DND-41 (cell line): ENCODE data around the gene NRXN2.

Source experiments
- EZH2 ChIP-seq: IDR thresholded peaks from 3 replicates; pipeline ENCODE4 v1.6.1; 2012; ENCODE audit warnings: borderline replicate concordance, low read depth, mild to moderate bottlenecking, moderate library complexity, low read length, inconsistent platforms; ENCODE audit not compliant: severe bottlenecking
- TF ChIP-seq, protein P1 (sequence below): IDR thresholded peaks from 2 replicates; pipeline ENCODE4 v1.5.1; 2012; ENCODE audit warnings: borderline replicate concordance, low read length, moderate library complexity, mild to moderate bottlenecking; ENCODE audit not compliant: poor library complexity, severe bottlenecking; ENCODE audit errors: extremely low read depth

DNA sequence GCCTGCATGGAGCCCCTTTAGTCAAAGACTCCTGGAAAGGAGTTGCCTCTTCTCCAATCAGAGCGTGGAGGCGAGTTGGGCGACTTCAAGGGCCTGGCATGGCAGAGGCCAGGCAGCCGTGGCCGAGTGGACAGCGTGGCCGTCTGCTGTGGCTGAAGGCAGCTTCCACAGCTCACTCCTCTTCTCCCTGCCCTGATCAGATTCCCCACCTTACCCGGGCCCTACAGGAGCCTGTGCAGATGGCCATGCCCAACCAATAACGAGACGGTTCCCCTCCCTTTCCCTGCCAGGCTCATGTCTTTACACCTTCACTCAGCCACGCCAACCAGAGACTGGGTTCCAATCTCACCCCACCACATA, 152.0 kb downstream of the NRXN2 start:
- TF ChIP-seq, protein P1, sequence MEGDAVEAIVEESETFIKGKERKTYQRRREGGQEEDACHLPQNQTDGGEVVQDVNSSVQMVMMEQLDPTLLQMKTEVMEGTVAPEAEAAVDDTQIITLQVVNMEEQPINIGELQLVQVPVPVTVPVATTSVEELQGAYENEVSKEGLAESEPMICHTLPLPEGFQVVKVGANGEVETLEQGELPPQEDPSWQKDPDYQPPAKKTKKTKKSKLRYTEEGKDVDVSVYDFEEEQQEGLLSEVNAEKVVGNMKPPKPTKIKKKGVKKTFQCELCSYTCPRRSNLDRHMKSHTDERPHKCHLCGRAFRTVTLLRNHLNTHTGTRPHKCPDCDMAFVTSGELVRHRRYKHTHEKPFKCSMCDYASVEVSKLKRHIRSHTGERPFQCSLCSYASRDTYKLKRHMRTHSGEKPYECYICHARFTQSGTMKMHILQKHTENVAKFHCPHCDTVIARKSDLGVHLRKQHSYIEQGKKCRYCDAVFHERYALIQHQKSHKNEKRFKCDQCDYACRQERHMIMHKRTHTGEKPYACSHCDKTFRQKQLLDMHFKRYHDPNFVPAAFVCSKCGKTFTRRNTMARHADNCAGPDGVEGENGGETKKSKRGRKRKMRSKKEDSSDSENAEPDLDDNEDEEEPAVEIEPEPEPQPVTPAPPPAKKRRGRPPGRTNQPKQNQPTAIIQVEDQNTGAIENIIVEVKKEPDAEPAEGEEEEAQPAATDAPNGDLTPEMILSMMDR, result no peak
- no peak for TF ChIP-seq EZH2
